Measurements from ENCODE around the gene GATAD2B. TPM values are rescaled to one million over a fixed set of nuclear protein-coding genes. Genes with fewer than 3 reads are reported as not detected.
"Not testable (repeated sequence)": the region's sequence is repeated elsewhere in the genome, so short reads cannot be mapped to it uniquely, and the experiment has no call there.

The GATAD2B gene
- polyA plus RNA-seq, 2 of the 4 experiments (the other 2 are of a cell fraction) = 4.9 to 8.2 TPM

GRCh38 chr1:153899509-153899908 is 23.3 kb downstream of the GATAD2B start (continued):
- TF ChIP-seq PBX3 (IDR thresholded peaks at IDR 0.05) = no peak
- TF ChIP-seq GATA3 (IDR thresholded peaks at IDR 0.05; ENCODE audit: borderline replicate concordance) = no peak
- TF ChIP-seq ZC3H11A (IDR thresholded peaks at IDR 0.05) = no peak
- TF ChIP-seq RAD21 (conservative IDR thresholded peaks at IDR 0.05 in 1 of 2, IDR thresholded peaks at IDR 0.05 in 1 of 2) = no peak

- POLR2A ChIA-PET; H3K4me1 ChIP-seq; DNase-seq (ENCODE audit: low read depth in 1 of 2, low spot score in 1 of 2); H3K4me2 ChIP-seq; FAIRE-seq; H3K9me3 ChIP-seq; H3K4me3 ChIP-seq; H3K27ac ChIP-seq: not testable (repeated sequence)
- CTCF ChIA-PET = interaction anchor here (0.6 to 0.7 kb wide), 3 partner anchors 10 to 68 kb away, joined by 3 to 5 read pairs (median 3); no protein-coding TSS in a partner anchor
- WGBS (ENCODE audit: missing lambda C conversion rate) = 90% methylated on average over 1 of the region's 1 CpG
- ATAC-seq = 0 out of 6 replicates have a peak, but pooled peaks of 1 of the 2 experiments have one; percentile 44
Measured at GRCh38 chr1:153895866-153896265, 26.9 kb downstream of the GATAD2B start.

GRCh38 chr1:153891042-153891441 is 31.7 kb downstream of the GATAD2B start:
- H3K27ac ChIP-seq; H3K9me3 ChIP-seq; H3K4me2 ChIP-seq; DNase-seq (ENCODE audit: low read depth in 1 of 2, low spot score in 1 of 2); H3K4me3 ChIP-seq; FAIRE-seq; CTCF ChIA-PET; ATAC-seq; POLR2A ChIA-PET; H3K4me1 ChIP-seq: not testable (repeated sequence)
- WGBS (ENCODE audit: missing lambda C conversion rate) = 91% methylated on average over 7 of the region's 7 CpGs

- ATAC-seq (no peak), FAIRE-seq (no peak), DNase-seq (ENCODE audit: low read depth in 1 of 2, low spot score in 1 of 2) (no peak)
- ChIA-PET POLR2A (no interaction called here), CTCF (interaction anchor here (1.3 kb wide), 2 partner anchors 45 to 92 kb away, joined by 3 read pairs; no protein-coding TSS in a partner anchor)
- Histone ChIP-seq H3K27ac (no peak overlapping the region), H3K4me2 (no peak overlapping the region), H3K4me3 (no peak overlapping the region), H3K9me3 (no peaks in the 10 kb centered on the region), H3K4me1 (no peaks in the 10 kb centered on the region)
- no peak for TF ChIP-seq RFX5 (IDR thresholded peaks at IDR 0.05)
- no peak for TF ChIP-seq REST (IDR thresholded peaks at IDR 0.05)
- TF ChIP-seq HES2 (IDR thresholded peaks at IDR 0.05) = no peak
- no peak for TF ChIP-seq ELK1 (IDR thresholded peaks at IDR 0.05; ENCODE audit: low read depth, low read length)
- no peak for TF ChIP-seq BCL3 (IDR thresholded peaks at IDR 0.05)
- no peak for TF ChIP-seq EHMT2 (IDR thresholded peaks at IDR 0.05; ENCODE audit: low read depth)
- TF ChIP-seq HOXA7 (CRISPR knock-in tag; IDR thresholded peaks at IDR 0.05) = no peak
- no peak for TF ChIP-seq FOSL2 (IDR thresholded peaks at IDR 0.05)
- TF ChIP-seq FOSL2 (CRISPR knock-in tag; IDR thresholded peaks at IDR 0.05) = no peak
- TF ChIP-seq HDAC2 (IDR thresholded peaks at IDR 0.05) = no peak
- TF ChIP-seq ESRRA (IDR thresholded peaks at IDR 0.05; ENCODE audit: borderline replicate concordance, low read length) = no peak
- no peak for TF ChIP-seq PBX3 (IDR thresholded peaks at IDR 0.05)
- TF ChIP-seq SMC3 (IDR thresholded peaks at IDR 0.05) = no peak
- TF ChIP-seq ZC3H11A (IDR thresholded peaks at IDR 0.05) = no peak
- TF ChIP-seq EP300 (IDR thresholded peaks at IDR 0.05) = no peak
- TF ChIP-seq ZSCAN20 (CRISPR knock-in tag; IDR thresholded peaks at IDR 0.05) = no peak
- TF ChIP-seq EHF (CRISPR knock-in tag; IDR thresholded peaks at IDR 0.05) = no peak
- no peak for TF ChIP-seq RARB (CRISPR knock-in tag; IDR thresholded peaks at IDR 0.05)
- TF ChIP-seq MAZ (IDR thresholded peaks at IDR 0.05; ENCODE audit: borderline replicate concordance, low read depth, low read length) = no peak
- TF ChIP-seq CEBPB (IDR thresholded peaks at IDR 0.05) = no peak
- TF ChIP-seq POLR2A (IDR thresholded peaks at IDR 0.05; ENCODE audit: low read length) = no peak
- 87% methylated on average over 3 of the region's 3 CpGs for WGBS (ENCODE audit: missing lambda C conversion rate)
Measured at GRCh38 chr1:153888533-153888932, 34.2 kb downstream of the GATAD2B start.
